ENCODE data around the gene MLH3. TPM values are rescaled to one million over a fixed set of nuclear protein-coding genes. Genes with fewer than 3 reads are reported as not detected.
A peak's percentile ranks its signal among the peaks of the same experiment; 100 is the strongest.

The MLH3 gene
- total and polyA plus RNA-seq, 4 donors: 5.8 to 29.7 (median 9.9) TPM

DNA sequence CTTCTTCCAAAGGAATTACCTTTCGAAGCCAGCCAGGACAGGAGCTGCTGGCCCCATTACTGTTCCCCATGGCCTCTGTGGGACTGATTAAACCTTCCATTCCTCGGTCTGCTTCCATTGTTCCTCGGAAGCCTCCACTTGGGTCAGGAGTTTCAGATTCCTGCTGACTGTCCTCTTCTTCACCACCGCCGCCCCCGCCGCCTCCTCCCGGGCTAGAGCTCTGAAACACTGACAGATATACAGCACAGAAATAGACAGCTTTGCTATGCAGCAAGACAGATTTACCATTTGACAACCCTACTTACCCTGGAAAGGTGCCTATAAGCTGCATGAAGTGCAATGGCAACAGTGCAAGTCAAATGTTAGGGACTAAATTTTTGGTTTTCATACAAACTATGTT lies 40.0 kb upstream of the MLH3 start:
- DNase-seq (ENCODE audit: low spot score): no peak
- Histone ChIP-seq H3K4me3 (ENCODE audit: low read depth in 1 of 3, low read length in 3 of 3) (no peak overlapping the region), H3K9me3 (ENCODE audit: control insufficient read depth in 4 of 4, low read length in 3 of 4) (no peaks in the 10 kb centered on the region), H3K27ac (ENCODE audit: low read depth in 1 of 2, low read length in 2 of 2) (no peak overlapping the region), H3K27me3 (ENCODE audit: control insufficient read depth in 4 of 4, insufficient read depth in 4 of 4, low read length in 3 of 4) (no peaks in the 10 kb centered on the region), H3K9ac (ENCODE audit: low read depth in 1 of 2, low read length in 2 of 2) (no peak overlapping the region), H3K4me1 (ENCODE audit: control insufficient read depth in 4 of 4, insufficient read depth in 4 of 4, low read length in 3 of 4) (no peaks in the 10 kb centered on the region), H3K36me3 (ENCODE audit: control insufficient read depth in 4 of 4, insufficient read depth in 3 of 4, low read depth in 1 of 4, low read length in 3 of 4) (peaks cover 8 to 67% (median 51%) of the 10 kb centered on the region in 4 donors)
- TF ChIP-seq RAD21 (IDR thresholded peaks at IDR 0.05) (no peak), EGR1 (IDR thresholded peaks at IDR 0.05; ENCODE audit: low read depth in 2 of 2) (no peak), JUND (IDR thresholded peaks at IDR 0.05) (no peak), YY1 (IDR thresholded peaks at IDR 0.05) (no peak), NR2F2 (IDR thresholded peaks at IDR 0.05) (no peak), RXRA (IDR thresholded peaks at IDR 0.05) (no peak)
- TF ChIP-seq, protein P1, sequence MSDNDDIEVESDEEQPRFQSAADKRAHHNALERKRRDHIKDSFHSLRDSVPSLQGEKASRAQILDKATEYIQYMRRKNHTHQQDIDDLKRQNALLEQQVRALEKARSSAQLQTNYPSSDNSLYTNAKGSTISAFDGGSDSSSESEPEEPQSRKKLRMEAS (IDR thresholded peaks at IDR 0.05): no peak
- TF ChIP-seq, protein P2, sequence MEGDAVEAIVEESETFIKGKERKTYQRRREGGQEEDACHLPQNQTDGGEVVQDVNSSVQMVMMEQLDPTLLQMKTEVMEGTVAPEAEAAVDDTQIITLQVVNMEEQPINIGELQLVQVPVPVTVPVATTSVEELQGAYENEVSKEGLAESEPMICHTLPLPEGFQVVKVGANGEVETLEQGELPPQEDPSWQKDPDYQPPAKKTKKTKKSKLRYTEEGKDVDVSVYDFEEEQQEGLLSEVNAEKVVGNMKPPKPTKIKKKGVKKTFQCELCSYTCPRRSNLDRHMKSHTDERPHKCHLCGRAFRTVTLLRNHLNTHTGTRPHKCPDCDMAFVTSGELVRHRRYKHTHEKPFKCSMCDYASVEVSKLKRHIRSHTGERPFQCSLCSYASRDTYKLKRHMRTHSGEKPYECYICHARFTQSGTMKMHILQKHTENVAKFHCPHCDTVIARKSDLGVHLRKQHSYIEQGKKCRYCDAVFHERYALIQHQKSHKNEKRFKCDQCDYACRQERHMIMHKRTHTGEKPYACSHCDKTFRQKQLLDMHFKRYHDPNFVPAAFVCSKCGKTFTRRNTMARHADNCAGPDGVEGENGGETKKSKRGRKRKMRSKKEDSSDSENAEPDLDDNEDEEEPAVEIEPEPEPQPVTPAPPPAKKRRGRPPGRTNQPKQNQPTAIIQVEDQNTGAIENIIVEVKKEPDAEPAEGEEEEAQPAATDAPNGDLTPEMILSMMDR (IDR thresholded peaks at IDR 0.05; ENCODE audit: low read depth, low read length, missing input control): no peak
- TF ChIP-seq, protein P3, sequence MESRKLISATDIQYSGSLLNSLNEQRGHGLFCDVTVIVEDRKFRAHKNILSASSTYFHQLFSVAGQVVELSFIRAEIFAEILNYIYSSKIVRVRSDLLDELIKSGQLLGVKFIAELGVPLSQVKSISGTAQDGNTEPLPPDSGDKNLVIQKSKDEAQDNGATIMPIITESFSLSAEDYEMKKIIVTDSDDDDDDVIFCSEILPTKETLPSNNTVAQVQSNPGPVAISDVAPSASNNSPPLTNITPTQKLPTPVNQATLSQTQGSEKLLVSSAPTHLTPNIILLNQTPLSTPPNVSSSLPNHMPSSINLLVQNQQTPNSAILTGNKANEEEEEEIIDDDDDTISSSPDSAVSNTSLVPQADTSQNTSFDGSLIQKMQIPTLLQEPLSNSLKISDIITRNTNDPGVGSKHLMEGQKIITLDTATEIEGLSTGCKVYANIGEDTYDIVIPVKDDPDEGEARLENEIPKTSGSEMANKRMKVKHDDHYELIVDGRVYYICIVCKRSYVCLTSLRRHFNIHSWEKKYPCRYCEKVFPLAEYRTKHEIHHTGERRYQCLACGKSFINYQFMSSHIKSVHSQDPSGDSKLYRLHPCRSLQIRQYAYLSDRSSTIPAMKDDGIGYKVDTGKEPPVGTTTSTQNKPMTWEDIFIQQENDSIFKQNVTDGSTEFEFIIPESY (IDR thresholded peaks at IDR 0.05): no peak
- WGBS: 96% methylated on average over 8 of the region's 8 CpGs

DNA sequence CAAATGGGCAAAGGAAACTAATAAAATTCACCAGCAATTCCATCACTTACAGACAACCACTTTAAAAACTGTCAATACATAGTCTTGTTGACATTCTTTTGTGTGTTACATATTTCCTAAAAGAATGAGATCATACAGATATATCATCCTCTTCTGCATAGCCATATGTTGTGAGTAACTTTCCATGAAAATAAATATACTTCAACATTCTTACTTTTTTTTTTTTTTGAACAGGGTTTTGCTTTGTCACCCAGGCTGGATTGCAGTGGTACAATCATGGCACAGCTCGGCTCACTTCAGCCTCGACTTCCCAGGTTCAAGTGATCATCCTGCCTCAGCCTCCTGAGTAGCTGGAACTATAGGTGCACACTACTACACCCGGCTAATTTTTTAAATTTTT lies 39.1 kb upstream of the MLH3 start:
- H3K9ac ChIP-seq (ENCODE audit: low read depth in 1 of 2, low read length in 2 of 2): no peak overlapping the region
- DNase-seq (ENCODE audit: low spot score): no peak
- H3K4me1 ChIP-seq (ENCODE audit: control insufficient read depth in 4 of 4, insufficient read depth in 4 of 4, low read length in 3 of 4): no peaks in the 10 kb centered on the region
- no peak overlapping the region for H3K27ac ChIP-seq (ENCODE audit: low read depth in 1 of 2, low read length in 2 of 2)
- H3K27me3 ChIP-seq (ENCODE audit: control insufficient read depth in 4 of 4, insufficient read depth in 4 of 4, low read length in 3 of 4): no peaks in the 10 kb centered on the region
- WGBS: 96% methylated on average over 3 of the region's 3 CpGs
- TF ChIP-seq JUND (IDR thresholded peaks at IDR 0.05): no peak
- TF ChIP-seq, protein P4, sequence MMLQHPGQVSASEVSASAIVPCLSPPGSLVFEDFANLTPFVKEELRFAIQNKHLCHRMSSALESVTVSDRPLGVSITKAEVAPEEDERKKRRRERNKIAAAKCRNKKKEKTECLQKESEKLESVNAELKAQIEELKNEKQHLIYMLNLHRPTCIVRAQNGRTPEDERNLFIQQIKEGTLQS (IDR thresholded peaks at IDR 0.05): no peak
- TF ChIP-seq SP1 (IDR thresholded peaks at IDR 0.05): no peak
- H3K9me3 ChIP-seq (ENCODE audit: control insufficient read depth in 4 of 4, low read length in 3 of 4): no peaks in the 10 kb centered on the region
- peaks cover 12 to 63% (median 48%) of the 10 kb centered on the region in 4 donors for H3K36me3 ChIP-seq (ENCODE audit: control insufficient read depth in 4 of 4, insufficient read depth in 3 of 4, low read depth in 1 of 4, low read length in 3 of 4)
- H3K4me3 ChIP-seq (ENCODE audit: low read depth in 1 of 3, low read length in 3 of 3): no peak overlapping the region

DNA sequence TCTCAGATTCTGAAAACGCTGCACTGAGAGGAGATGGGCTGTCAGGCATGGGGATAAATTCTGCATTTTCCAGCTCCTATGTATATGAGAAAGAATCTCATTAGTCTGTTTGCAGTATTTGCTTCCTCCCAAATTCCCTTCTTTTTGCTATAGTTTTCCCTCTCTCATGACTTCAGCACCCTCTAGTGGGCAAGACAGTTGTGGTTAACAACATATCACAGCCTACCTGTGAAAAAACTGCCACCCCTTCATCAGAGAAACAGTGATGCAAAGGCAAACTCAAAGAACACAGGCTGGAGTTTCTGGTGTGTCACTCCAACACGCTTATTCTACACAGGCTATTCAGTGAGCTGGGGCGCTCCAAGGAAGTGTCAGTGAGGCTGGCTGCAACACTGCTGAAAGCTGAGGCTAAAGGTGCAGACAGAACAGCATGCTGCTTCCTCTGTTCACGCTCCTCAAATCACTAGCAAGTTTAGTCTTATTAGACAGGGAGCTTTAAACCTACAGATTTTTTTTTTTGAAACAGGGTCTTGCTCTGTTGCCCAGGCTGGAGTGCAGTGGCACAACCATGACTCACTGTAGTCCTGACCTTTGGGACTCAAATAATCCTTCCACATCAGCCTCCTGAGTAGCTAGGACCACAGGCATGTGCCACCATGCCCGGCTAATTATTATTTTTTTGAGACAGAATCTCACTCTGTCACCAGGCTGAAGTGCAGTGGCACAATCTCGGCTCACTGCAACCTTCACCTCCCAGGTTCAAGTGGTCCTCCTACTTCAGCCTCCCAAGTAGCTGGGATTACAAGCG lies 37.5 kb upstream of the MLH3 start:
- H3K4me1 ChIP-seq (ENCODE audit: control insufficient read depth in 4 of 4, insufficient read depth in 4 of 4, low read length in 3 of 4): no peaks in the 10 kb centered on the region
- no peaks in the 10 kb centered on the region for H3K27me3 ChIP-seq (ENCODE audit: control insufficient read depth in 4 of 4, insufficient read depth in 4 of 4, low read length in 3 of 4)
- DNase-seq (ENCODE audit: low spot score): no peak
- WGBS: 68% methylated on average over 7 of the region's 7 CpGs
- H3K27ac ChIP-seq (ENCODE audit: low read depth in 1 of 2, low read length in 2 of 2): no peak overlapping the region
- no peaks in the 10 kb centered on the region for H3K9me3 ChIP-seq (ENCODE audit: control insufficient read depth in 4 of 4, low read length in 3 of 4)
- no peak overlapping the region for H3K9ac ChIP-seq (ENCODE audit: low read depth in 1 of 2, low read length in 2 of 2)
- peaks cover 13 to 63% (median 48%) of the 10 kb centered on the region in 4 donors for H3K36me3 ChIP-seq (ENCODE audit: control insufficient read depth in 4 of 4, insufficient read depth in 3 of 4, low read depth in 1 of 4, low read length in 3 of 4)
- no peak overlapping the region for H3K4me3 ChIP-seq (ENCODE audit: low read depth in 1 of 3, low read length in 3 of 3)
- TF ChIP-seq GABPA (IDR thresholded peaks at IDR 0.05 in 1 of 2, conservative IDR thresholded peaks at IDR 0.05 in 1 of 2): no peak
- TF ChIP-seq RXRA (IDR thresholded peaks at IDR 0.05): no peak
- TF ChIP-seq, protein P4 (IDR thresholded peaks at IDR 0.05): no peak
- no peak for TF ChIP-seq SP1 (IDR thresholded peaks at IDR 0.05)
- no peak for TF ChIP-seq TAF1 (conservative IDR thresholded peaks at IDR 0.05)
- peak; percentile 96 to 97 for TF ChIP-seq RAD21 (IDR thresholded peaks at IDR 0.05)
- TF ChIP-seq, protein P2 (IDR thresholded peaks at IDR 0.05; ENCODE audit: low read depth, low read length, missing input control): peak; percentile 75
- TF ChIP-seq, protein P1 (IDR thresholded peaks at IDR 0.05): no peak
- no peak for TF ChIP-seq EGR1 (IDR thresholded peaks at IDR 0.05; ENCODE audit: low read depth in 2 of 2)
- TF ChIP-seq, protein P5, sequence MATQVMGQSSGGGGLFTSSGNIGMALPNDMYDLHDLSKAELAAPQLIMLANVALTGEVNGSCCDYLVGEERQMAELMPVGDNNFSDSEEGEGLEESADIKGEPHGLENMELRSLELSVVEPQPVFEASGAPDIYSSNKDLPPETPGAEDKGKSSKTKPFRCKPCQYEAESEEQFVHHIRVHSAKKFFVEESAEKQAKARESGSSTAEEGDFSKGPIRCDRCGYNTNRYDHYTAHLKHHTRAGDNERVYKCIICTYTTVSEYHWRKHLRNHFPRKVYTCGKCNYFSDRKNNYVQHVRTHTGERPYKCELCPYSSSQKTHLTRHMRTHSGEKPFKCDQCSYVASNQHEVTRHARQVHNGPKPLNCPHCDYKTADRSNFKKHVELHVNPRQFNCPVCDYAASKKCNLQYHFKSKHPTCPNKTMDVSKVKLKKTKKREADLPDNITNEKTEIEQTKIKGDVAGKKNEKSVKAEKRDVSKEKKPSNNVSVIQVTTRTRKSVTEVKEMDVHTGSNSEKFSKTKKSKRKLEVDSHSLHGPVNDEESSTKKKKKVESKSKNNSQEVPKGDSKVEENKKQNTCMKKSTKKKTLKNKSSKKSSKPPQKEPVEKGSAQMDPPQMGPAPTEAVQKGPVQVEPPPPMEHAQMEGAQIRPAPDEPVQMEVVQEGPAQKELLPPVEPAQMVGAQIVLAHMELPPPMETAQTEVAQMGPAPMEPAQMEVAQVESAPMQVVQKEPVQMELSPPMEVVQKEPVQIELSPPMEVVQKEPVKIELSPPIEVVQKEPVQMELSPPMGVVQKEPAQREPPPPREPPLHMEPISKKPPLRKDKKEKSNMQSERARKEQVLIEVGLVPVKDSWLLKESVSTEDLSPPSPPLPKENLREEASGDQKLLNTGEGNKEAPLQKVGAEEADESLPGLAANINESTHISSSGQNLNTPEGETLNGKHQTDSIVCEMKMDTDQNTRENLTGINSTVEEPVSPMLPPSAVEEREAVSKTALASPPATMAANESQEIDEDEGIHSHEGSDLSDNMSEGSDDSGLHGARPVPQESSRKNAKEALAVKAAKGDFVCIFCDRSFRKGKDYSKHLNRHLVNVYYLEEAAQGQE (IDR thresholded peaks at IDR 0.05): no peak

Measured in liver (tissue), 9 donors.